ENCODE measurements around the gene TMEM51.

The TMEM51 gene

DNA sequence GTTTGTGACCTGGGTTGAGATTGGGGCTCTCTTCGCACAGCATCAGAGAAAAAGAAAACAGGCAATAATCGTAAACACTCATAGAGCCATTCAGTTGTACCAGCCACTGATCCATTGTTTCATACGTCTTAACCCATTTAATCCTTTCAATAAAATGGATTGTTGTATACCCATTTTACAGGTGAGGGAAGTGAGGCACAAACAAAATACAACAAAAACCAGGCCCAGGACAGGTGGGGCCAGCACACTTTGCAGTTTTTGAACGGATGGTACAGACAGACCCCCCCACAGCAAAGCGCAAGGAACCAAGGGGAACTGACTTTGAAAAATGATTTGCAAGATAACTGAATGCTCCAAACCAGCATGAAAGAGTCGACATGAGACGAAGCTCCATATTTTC lies 89.2 kb downstream of the TMEM51 start:
- Histone ChIP-seq H3K4me3 (ENCODE audit: insufficient read depth, low read depth, low read length, poor library complexity, severe bottlenecking) (no peak overlapping the region), H3K27me3 (replicated peaks; ENCODE audit: control insufficient read depth, insufficient read depth, low read length, poor library complexity, severe bottlenecking) (no peaks in the 10 kb centered on the region), H3K9me3 (ENCODE audit: control insufficient read depth, low read length) (no peaks in the 10 kb centered on the region)

DNA sequence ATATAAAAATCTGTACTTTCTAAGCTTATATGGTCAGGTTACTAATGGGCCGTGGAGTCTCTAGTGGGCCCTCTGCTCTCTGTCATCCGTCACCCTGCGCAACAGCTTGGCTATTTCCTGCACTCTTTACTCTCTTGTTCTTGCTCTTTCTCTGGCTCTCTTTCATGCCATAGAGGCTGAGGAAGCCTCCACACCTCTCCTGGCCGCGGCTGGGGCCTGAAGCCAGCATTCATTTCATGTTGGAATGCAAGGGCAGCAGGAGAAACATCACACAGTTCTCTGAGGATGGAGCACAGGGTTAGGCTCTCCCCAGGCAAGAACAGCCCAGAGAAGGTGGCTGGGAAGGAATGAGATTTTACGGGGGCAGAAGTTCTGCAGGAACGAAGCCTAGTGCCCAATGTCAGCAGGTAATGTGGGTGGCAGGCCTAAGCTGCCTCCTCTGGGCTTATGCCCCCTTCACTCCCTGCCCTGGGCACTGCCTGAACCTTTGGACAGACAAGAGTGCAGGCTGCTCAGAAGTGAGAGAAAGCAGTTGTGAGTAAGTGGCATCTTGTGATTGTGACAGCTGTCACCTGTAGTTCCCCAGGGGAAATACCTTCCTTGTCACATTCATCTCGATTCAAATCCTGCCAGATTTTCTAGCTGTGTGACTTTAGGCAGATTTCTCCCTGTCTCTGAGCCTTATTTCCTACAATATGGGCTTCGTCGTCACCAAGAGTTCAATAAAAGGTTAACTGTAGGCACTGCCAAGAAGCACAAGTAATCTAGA lies 89.9 kb downstream of the TMEM51 start:
- no peaks in the 10 kb centered on the region for H3K9me3 ChIP-seq (ENCODE audit: control insufficient read depth, low read length)
- no peaks in the 10 kb centered on the region for H3K36me3 ChIP-seq (ENCODE audit: control insufficient read depth, insufficient read depth, low read length)
- no peak overlapping the region for H3K27ac ChIP-seq (ENCODE audit: insufficient read depth, low read length, poor library complexity, severe bottlenecking)
- no peaks in the 10 kb centered on the region for H3K27me3 ChIP-seq (replicated peaks; ENCODE audit: control insufficient read depth, insufficient read depth, low read length, poor library complexity, severe bottlenecking)
- no peak for DNase-seq
- H3K4me1 ChIP-seq (ENCODE audit: control insufficient read depth, insufficient read depth, low read length, poor library complexity, severe bottlenecking), result peaks cover 4% of the 10 kb centered on the region
- H3K4me3 ChIP-seq (ENCODE audit: insufficient read depth, low read depth, low read length, poor library complexity, severe bottlenecking), result no peak overlapping the region

More for the DNA sequence above, 89.2 kb downstream of the TMEM51 start:
- Histone ChIP-seq H3K36me3 (ENCODE audit: control insufficient read depth, insufficient read depth, low read length) (no peaks in the 10 kb centered on the region), H3K27ac (ENCODE audit: insufficient read depth, low read length, poor library complexity, severe bottlenecking) (no peak overlapping the region), H3K4me1 (ENCODE audit: control insufficient read depth, insufficient read depth, low read length, poor library complexity, severe bottlenecking) (peaks cover 4% of the 10 kb centered on the region)
- DNase-seq, result no peak

DNA sequence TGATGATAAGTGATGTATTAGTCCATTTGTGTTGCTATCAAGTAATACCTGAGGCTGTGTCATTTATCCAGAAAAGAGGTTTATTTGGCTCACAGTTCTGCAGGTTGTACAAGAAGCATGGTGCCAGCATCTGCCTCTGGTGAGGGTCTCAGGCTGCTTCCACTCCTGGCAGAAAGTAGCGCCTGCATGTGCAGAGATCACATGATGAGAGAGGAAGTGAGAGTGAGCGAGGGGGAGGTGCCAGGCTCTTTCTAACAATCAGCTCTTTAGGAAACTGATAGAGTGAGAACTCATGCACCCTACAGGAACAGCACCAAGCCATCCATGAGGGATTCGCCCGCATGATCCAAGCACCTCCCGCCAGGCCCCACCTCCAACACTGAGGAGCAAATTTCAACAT lies 91.3 kb downstream of the TMEM51 start:
- Histone ChIP-seq H3K4me3 (ENCODE audit: insufficient read depth, low read depth, low read length, poor library complexity, severe bottlenecking) (no peak overlapping the region), H3K36me3 (ENCODE audit: control insufficient read depth, insufficient read depth, low read length) (no peaks in the 10 kb centered on the region), H3K4me1 (ENCODE audit: control insufficient read depth, insufficient read depth, low read length, poor library complexity, severe bottlenecking) (peaks cover 10% of the 10 kb centered on the region), H3K27ac (ENCODE audit: insufficient read depth, low read length, poor library complexity, severe bottlenecking) (no peak overlapping the region), H3K9me3 (ENCODE audit: control insufficient read depth, low read length) (no peaks in the 10 kb centered on the region), H3K27me3 (replicated peaks; ENCODE audit: control insufficient read depth, insufficient read depth, low read length, poor library complexity, severe bottlenecking) (no peaks in the 10 kb centered on the region)
- no peak for DNase-seq

DNA sequence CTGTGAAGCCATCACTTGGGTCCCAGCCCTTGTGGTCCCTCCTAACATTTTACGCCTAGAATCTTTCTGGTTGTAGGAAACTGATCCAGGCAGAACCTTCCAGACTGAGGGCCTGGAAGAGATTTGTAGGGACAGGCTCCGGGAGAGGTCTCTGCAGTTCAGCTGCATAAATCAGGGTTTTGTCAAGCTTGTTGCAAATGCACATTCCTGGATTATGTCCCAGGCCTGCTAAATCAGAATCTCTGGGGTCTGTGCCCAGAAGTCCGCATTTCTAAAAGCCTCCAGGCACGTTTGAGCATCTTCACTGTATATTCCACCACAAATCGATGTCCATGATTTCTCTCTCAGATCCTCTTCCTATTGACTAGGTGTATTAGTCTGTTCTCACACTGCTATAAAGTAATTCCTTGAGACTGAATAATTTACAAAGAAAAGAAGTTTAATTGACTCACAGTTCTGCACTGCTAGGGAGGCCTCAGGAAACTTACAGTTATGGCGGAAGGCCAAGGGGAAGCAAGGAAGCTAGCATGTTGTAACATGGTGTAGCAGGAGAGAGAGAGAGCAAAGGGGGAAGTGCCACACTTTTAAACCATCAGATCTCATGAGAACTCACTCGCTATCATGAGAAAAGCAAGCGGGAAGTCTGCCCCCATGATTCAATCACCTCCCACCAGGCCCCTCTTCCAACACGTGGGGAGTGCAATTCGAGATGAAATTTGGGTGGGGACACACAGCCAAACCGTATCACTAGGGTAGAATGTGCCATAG lies 92.2 kb downstream of the TMEM51 start:
- Histone ChIP-seq H3K36me3 (ENCODE audit: control insufficient read depth, insufficient read depth, low read length) (no peaks in the 10 kb centered on the region), H3K4me3 (ENCODE audit: insufficient read depth, low read depth, low read length, poor library complexity, severe bottlenecking) (no peak overlapping the region), H3K27ac (ENCODE audit: insufficient read depth, low read length, poor library complexity, severe bottlenecking) (no peak overlapping the region), H3K27me3 (replicated peaks; ENCODE audit: control insufficient read depth, insufficient read depth, low read length, poor library complexity, severe bottlenecking) (no peaks in the 10 kb centered on the region), H3K4me1 (ENCODE audit: control insufficient read depth, insufficient read depth, low read length, poor library complexity, severe bottlenecking) (peaks cover 10% of the 10 kb centered on the region), H3K9me3 (ENCODE audit: control insufficient read depth, low read length) (no peaks in the 10 kb centered on the region)
- no peak for DNase-seq

DNA sequence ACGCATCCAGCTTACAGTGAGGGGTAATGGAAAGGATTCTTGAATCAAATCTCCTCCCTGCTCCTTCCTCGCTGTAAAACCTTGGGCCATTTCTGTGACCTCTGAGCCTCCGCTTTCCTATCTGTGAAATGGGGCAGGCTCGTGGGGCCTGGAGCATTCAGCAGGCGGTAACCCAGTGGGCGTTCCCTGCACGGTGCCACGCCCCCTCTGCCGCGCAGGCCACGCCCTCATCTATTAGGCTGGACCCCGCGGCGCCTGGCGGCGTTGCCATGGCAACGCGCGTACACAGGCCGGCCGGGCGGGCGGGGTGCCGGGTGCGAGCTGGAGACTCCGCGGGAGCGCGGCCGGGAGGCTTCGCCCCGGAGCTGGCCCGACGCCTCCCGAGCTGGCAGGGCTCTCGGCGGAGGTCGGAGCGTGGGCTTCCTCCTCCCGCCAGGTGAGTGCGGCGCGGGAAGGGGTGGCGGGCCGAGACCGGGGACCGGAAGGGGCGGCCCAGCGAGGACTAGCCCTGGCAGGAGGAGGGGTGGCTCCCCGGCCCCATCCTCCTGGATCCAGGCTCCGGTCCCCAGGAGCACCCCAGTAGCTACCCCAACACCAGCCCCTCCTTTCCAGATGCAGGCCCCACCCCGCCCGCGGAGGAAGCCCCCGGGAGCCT lies 93.5 kb downstream of the TMEM51 start, which contains the start of gene FHAD1:
Gene FHAD1, plus strand, starts transcription at position 264 of the 655 bp plus-strand sequence. CDS start 4,562 bp downstream, outside the sequence.
- no peaks in the 10 kb centered on the region for H3K27me3 ChIP-seq (replicated peaks; ENCODE audit: control insufficient read depth, insufficient read depth, low read length, poor library complexity, severe bottlenecking)
- H3K36me3 ChIP-seq (ENCODE audit: control insufficient read depth, insufficient read depth, low read length), result no peaks in the 10 kb centered on the region
- DNase-seq, result peak; percentile 4 to 48 (median 32)
- peak within 1 kb of the TSS; percentile 44 for H3K4me3 ChIP-seq (ENCODE audit: insufficient read depth, low read depth, low read length, poor library complexity, severe bottlenecking)
- H3K27ac ChIP-seq (ENCODE audit: insufficient read depth, low read length, poor library complexity, severe bottlenecking), result no peak within 1 kb of the TSS
- H3K4me1 ChIP-seq (ENCODE audit: control insufficient read depth, insufficient read depth, low read length, poor library complexity, severe bottlenecking), result peaks cover 10% of the 10 kb centered on the region
- H3K9me3 ChIP-seq (ENCODE audit: control insufficient read depth, low read length), result no peaks in the 10 kb centered on the region

DNA sequence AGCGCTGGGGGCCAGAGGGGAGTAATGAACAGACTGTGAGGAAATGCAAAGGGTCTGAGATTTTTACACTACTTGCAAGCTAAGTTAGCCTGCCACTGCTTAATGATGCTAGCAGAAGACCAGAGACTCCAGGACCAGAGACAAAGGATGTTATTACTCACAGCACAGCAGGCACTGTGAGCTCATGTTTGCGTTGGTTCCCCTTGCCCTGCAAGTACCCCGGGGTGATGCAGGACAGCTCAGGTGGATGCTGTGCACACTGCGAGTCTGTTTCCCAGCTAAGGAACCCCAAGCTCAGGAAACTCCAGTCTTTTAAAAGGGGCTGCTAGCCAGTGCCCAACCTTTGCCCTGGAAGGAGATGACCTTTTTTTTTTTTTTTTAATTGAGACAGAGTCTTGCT lies 94.7 kb downstream of the TMEM51 start:
- Histone ChIP-seq H3K36me3 (ENCODE audit: control insufficient read depth, insufficient read depth, low read length) (no peaks in the 10 kb centered on the region), H3K4me1 (ENCODE audit: control insufficient read depth, insufficient read depth, low read length, poor library complexity, severe bottlenecking) (peaks cover 10% of the 10 kb centered on the region), H3K4me3 (ENCODE audit: insufficient read depth, low read depth, low read length, poor library complexity, severe bottlenecking) (no peak overlapping the region), H3K9me3 (ENCODE audit: control insufficient read depth, low read length) (no peaks in the 10 kb centered on the region), H3K27ac (ENCODE audit: insufficient read depth, low read length, poor library complexity, severe bottlenecking) (no peak overlapping the region), H3K27me3 (replicated peaks; ENCODE audit: control insufficient read depth, insufficient read depth, low read length, poor library complexity, severe bottlenecking) (no peaks in the 10 kb centered on the region)
- no peak for DNase-seq

DNA sequence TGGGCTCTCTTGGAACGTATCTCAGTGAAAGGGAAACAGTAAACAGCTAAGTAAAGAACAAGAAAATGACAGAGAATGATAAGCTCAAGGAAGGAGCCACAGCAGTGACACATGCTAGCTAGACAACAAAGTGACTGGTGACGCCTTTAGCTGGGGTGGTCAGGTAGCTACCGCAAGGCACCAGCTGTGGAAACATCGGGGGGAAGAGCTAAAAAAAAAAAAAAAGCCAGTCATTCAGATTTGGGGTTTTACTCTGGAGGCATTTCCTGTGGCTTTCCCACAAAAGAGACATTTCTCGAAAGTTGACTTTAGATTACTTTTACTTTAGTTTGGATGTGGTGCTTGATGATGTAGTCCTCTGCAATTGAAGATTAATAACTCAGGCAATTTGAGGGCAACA lies 95.5 kb downstream of the TMEM51 start:
- Histone ChIP-seq H3K27ac (ENCODE audit: insufficient read depth, low read length, poor library complexity, severe bottlenecking) (no peak overlapping the region), H3K4me1 (ENCODE audit: control insufficient read depth, insufficient read depth, low read length, poor library complexity, severe bottlenecking) (peaks cover 10% of the 10 kb centered on the region), H3K27me3 (replicated peaks; ENCODE audit: control insufficient read depth, insufficient read depth, low read length, poor library complexity, severe bottlenecking) (no peaks in the 10 kb centered on the region), H3K36me3 (ENCODE audit: control insufficient read depth, insufficient read depth, low read length) (no peaks in the 10 kb centered on the region), H3K4me3 (ENCODE audit: insufficient read depth, low read depth, low read length, poor library complexity, severe bottlenecking) (no peak overlapping the region), H3K9me3 (ENCODE audit: control insufficient read depth, low read length) (no peaks in the 10 kb centered on the region)
- peak; percentile 16 to 26 (median 25) for DNase-seq

DNA sequence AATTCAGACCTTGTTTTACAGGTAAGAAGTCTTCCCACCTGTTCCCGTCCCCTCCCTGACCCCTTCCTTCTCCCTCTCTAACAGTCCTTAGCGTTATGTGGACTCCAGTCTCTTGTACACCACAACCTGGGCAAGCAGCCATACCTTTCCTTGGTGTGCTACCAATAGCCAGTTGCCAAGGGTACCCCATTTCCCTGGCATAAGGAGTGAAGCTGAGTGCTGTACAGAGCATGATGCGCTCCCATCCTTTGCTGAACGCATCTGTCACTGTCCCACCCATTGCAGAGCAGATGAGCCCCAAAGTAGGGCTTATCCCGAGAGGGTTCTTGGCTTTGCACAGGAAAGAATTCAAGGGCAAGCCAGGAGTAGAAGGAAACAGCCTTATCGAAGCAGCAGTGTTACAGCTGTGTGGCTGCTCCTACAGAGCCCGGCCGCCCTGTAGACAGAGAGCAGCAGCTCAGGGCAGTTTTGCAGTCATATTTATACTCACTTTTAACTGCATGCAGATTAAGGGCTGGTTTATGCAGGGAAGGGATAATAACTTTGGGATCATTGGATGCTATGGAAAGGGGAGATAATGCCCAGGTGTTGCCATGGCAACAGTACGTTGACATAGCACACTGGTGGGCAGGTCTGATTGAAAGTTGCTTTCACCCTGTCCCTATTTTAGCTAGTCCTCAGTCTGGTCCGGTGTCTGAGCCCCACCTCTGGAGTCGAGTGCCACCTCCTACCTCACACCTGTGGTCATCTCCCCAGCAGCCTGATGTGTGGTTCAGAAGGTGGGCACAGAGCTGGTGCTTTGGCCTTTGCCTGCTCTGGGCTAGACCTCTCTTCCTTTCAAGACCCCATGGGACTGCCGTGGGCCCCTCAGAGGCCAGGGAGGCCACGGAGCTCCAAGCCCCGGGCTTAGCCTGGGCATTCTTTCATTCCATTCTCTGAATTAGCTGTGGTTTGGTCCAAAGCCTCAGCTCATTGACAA lies 98.6 kb downstream of the TMEM51 start:
- Histone ChIP-seq H3K27ac (ENCODE audit: insufficient read depth, low read length, poor library complexity, severe bottlenecking) (no peak overlapping the region), H3K36me3 (ENCODE audit: control insufficient read depth, insufficient read depth, low read length) (no peaks in the 10 kb centered on the region), H3K9me3 (ENCODE audit: control insufficient read depth, low read length) (no peaks in the 10 kb centered on the region), H3K4me3 (ENCODE audit: insufficient read depth, low read depth, low read length, poor library complexity, severe bottlenecking) (no peak overlapping the region), H3K4me1 (ENCODE audit: control insufficient read depth, insufficient read depth, low read length, poor library complexity, severe bottlenecking) (peaks cover 10% of the 10 kb centered on the region), H3K27me3 (replicated peaks; ENCODE audit: control insufficient read depth, insufficient read depth, low read length, poor library complexity, severe bottlenecking) (no peaks in the 10 kb centered on the region)
- DNase-seq, result no peak

DNA sequence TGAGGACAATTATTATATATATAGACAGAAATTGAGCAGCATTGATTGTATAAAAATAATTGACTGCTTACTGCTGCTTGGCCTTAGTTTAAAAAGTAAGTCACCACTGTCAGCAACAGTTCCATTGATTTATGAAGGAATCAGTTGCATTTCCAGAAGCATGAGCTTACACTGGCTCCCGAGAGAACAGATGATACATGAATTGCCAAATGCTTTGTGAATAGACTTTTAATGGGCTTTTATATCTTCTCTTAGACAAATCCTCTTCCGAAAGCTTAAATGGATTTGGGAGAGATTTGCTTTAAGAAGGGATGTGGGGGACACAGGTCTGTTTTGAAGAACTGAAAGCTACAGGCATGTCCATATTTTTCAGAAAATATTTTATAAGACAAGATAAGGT lies 101.0 kb downstream of the TMEM51 start:
- H3K27ac ChIP-seq (ENCODE audit: insufficient read depth, low read length, poor library complexity, severe bottlenecking), result no peak overlapping the region
- H3K9me3 ChIP-seq (ENCODE audit: control insufficient read depth, low read length), result no peaks in the 10 kb centered on the region
- no peak overlapping the region for H3K4me3 ChIP-seq (ENCODE audit: insufficient read depth, low read depth, low read length, poor library complexity, severe bottlenecking)
- no peaks in the 10 kb centered on the region for H3K4me1 ChIP-seq (ENCODE audit: control insufficient read depth, insufficient read depth, low read length, poor library complexity, severe bottlenecking)
- no peaks in the 10 kb centered on the region for H3K36me3 ChIP-seq (ENCODE audit: control insufficient read depth, insufficient read depth, low read length)
- DNase-seq, result no peak
- no peaks in the 10 kb centered on the region for H3K27me3 ChIP-seq (replicated peaks; ENCODE audit: control insufficient read depth, insufficient read depth, low read length, poor library complexity, severe bottlenecking)

All from effector memory CD4-positive, alpha-beta T cell (primary cell).